Myocyte (in vitro differentiated cells): ENCODE measurements around the gene TSEN2. TPM values are rescaled to one million over a fixed set of nuclear protein-coding genes. Genes with fewer than 3 reads are reported as not detected.
"Not testable (repeated sequence)": the region's sequence is repeated elsewhere in the genome, so short reads cannot be mapped to it uniquely, and the experiment has no call there.

Source experiments
- DNase-seq: peaks from one replicate; pipeline ENCODE4 v3.0.0-alpha.2; 2012; ENCODE audit warnings: low read depth
- total RNA-seq: library from RNA; depleted of rRNA; stranded (reverse); fragments of >200 nt; gene quantifications from 2 replicates; pipeline ENCODE4 v1.2.3, GENCODE V29; 2014

The TSEN2 gene
- total RNA-seq, 1 donor from 2014 or later, result 14.1 TPM

GRCh38 chr3:12503126-12503957, 19.1 kb downstream of the TSEN2 start:
- no peak for DNase-seq

DNA sequence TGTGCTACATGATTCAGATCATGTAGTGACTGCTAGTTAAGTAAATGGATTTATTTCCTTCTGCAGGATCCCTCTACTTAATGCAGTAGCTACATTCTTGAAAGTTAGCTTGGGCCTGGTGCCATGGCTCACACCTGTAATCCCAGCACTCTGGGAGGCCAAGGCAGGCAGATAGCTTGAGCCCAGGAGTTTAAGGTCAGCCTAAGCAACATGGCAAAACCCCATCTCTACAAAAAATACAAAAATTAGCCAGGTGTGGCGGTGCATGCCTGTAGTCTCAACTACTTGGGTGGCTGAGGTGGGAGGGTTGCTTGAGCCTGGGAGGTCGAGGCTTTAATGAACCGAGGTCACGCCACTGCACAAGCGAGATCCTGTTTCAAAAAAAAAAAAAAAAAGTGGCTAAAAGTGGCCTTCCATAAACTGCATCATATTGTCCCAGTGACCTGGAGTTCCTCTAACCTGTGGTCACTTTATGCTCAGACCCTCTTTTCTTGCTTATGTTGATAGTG, 22.0 kb downstream of the TSEN2 start:
- no peak for DNase-seq

- peak; percentile 97 for DNase-seq
Observed at GRCh38 chr3:12507591-12508281, 23.5 kb downstream of the TSEN2 start.

DNA sequence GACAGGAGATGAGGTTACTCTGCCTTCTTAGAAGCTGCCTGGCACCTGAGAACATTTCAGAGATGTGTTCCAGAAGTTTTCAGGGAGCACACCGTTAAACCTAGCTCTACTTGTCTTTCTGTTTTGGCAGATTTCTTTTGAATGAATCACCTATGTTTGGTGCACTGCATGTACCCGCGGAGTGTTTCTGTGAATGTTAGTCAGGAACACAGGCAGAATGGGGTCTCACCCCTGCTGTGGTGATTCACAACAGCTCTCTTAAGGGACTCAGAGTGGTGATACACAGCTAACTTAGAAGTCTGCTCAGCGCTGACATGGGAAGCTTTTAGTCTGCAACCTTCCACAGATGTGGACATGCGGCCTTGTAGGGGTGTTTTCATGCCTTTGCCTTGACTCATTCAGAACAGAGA, 24.0 kb downstream of the TSEN2 start:
- peak; percentile 82 for DNase-seq

GRCh38 chr3:12509466-12509865, 25.2 kb downstream of the TSEN2 start:
- DNase-seq, result no peak

GRCh38 chr3:12512534-12513118, 28.3 kb downstream of the TSEN2 start:
- DNase-seq, result no peak

- no peak for DNase-seq
Observed at GRCh38 chr3:12513694-12514446, 29.6 kb downstream of the TSEN2 start.

DNA sequence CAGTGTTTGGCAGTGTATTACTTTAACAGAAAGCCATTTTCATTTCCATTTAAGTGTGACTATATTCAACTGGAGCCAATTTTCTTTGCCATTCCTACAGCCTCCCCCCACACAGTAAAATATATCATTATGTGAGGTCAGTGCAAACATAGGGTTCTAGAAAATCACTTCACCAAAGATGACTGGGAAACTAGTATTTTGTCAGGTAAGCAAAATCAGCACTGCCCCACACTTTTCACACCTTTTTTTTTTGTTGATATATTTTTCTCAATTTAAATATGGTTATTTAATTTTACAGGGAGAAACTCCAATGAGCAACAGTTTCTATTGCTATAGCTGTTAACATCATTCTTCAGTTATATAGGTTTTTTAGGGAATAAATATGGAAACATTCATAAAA, 31.4 kb downstream of the TSEN2 start:
- no peak for DNase-seq

DNA sequence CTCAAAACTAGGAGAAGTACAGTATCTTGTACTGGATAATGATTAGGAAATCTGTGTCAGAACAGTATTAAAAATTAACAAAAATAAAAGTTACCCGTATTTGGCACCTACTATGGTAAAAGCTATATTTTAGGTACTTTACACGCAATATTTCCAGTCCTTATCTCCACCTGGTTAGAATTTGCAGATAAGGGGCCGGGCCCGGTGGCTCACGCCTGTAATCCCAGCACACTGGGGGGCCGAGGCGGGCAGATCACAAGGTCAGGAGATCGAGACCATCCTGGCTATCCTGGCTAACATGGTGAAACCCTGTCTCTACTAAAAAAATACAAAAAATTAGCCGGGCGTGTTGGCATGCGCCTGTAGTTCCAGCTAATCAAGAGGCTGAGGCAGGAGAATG, 32.6 kb downstream of the TSEN2 start:
- no peak for DNase-seq

- no peak for DNase-seq
Observed at GRCh38 chr3:12518261-12519028, 34.2 kb downstream of the TSEN2 start.

DNA sequence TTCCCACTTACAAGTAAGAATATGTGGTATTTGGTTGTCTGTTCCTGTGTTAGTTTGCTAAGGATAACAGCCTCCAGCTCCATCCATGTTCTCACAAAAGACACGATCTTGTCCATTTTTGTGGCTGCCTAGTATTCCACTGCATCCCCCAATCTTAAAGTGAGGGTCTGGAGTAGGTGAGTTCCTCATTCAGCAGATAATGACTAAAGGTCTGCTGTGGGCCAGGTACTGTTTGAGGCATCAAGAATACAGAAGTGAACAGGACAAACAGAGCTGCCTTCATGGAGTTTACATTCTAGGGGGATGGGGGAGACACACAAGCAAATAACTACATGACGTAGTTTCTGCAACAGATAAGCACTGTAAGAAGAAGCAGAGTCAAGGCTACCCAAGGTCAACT, 36.7 kb downstream of the TSEN2 start:
- no peak for DNase-seq

DNA sequence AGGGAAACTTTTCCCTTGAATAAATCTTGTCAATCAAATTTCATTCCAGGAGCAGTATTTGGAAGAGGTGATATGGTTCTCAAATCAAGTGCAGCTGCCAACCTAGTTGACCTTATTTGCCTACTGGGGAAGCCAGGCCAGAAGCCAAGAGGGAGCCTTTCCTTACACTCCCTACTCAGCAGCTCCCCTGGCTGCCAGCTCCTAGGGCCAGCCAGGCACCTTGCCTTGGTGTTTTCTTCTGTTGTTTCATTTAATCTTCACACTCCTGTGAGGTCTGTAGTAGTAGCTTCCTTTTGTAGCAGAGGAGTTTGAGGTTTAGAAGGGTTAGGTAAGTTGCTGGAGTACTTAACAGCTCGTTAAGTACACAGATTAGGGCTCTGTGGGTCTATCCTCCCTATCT, 38.4 kb downstream of the TSEN2 start:
- DNase-seq, result peak; percentile 35

- no peak for DNase-seq
Observed at GRCh38 chr3:12527757-12528143, 43.5 kb downstream of the TSEN2 start.

- no peak for DNase-seq
Observed at GRCh38 chr3:12532182-12532581, 47.9 kb downstream of the TSEN2 start.

- DNase-seq, result no peak
Observed at GRCh38 chr3:12536423-12536822, 52.1 kb downstream of the TSEN2 start.

- no peak for DNase-seq
Observed at GRCh38 chr3:12541625-12542024, 57.3 kb downstream of the TSEN2 start.

GRCh38 chr3:12543497-12543896, 59.2 kb downstream of the TSEN2 start:
- not testable (repeated sequence) for DNase-seq

DNA sequence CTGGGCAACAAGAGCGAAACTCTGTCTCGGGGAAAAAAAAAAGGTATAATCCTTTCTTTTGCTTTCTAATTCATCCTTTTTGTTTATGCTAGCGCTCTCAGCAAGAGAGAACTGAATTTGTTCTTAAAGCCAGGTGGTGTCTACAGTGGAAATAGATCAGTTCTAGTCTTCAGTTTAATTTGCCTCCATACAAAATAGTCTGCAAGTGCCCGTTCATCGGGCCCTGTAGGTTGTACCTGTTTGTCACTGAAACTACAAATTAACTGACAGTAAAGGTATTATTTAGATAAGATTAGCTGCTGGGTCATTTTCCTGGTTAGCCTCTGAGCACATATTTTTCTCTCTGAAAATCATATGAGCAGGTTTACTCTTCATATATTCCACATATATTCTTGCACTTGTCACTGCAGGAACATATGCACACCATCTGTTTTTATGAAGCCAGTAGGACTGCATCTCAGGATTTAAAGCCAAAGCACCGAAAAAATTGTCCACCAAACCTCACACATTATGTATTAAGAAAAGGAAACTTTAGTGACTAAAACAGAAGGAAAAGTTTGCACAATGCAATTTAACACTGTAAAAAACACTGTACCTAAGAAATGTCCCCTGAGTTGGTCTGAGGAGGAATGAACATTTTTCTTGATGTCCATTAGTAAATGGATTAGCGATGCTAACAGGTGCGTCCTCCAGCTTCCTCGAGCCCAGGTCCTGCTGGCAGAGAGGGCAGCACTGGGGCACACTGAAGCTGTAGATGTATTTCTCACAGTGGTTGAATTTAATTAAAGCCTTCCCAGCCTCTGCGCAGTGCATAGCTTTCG, 60.6 kb downstream of the TSEN2 start:
- DNase-seq, result no peak

DNA sequence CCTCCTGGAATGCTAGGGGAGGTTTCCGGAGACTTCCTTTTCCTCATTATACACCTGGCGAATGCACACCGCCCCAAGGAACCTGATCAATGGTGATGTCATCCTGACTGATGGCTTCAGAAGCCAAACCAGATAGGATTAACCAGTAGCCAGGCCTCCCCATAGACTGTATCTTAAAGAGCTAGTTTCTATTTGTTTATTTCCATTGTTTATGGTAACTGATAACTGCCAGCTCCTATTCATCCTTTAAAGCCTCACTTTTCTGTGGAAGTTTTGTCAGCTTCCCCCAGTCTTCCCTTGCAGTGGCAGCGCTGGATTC, 61.2 kb downstream of the TSEN2 start, which contains the start of gene MKRN2OS:
Gene MKRN2OS, minus strand, starts transcription at position 27 of the 319 bp plus-strand sequence. CDS start 35 bp downstream, outside the sequence.
- no peak for DNase-seq
